GM10847 (cell line): ENCODE results near the gene TOM1L1.

Experiments used
- POLR2A ChIP-seq: IDR thresholded peaks from 2 replicates; pipeline ENCODE4 v1.6.1; 2011; ENCODE audit not compliant: insufficient read length; ENCODE audit errors: extremely low read depth

Gene TOM1L1

GRCh38 chr17:54888981-54889380 is 11.7 kb upstream of the TOM1L1 start:
- no peak for TF ChIP-seq POLR2A

- no peak for TF ChIP-seq POLR2A
These were observed 9.4 kb upstream of the TOM1L1 start for GRCh38 chr17:54891176-54891821.

- TF ChIP-seq POLR2A, result no peak
These were observed 8.3 kb upstream of the TOM1L1 start for GRCh38 chr17:54892360-54892759.

- no peak for TF ChIP-seq POLR2A
These were observed 2.1 kb upstream of the TOM1L1 start for GRCh38 chr17:54898576-54898975.

- no peak for TF ChIP-seq POLR2A
These were observed 1.5 kb upstream of the TOM1L1 start for GRCh38 chr17:54899201-54899600.

GRCh38 chr17:54899721-54900456 is 763 bp upstream of the TOM1L1 start:
- no peak for TF ChIP-seq POLR2A

GRCh38 chr17:54901230-54901822 is 674 bp downstream of the TOM1L1 start:
- no peak for TF ChIP-seq POLR2A

GRCh38 chr17:54902017-54902416 is 1.4 kb downstream of the TOM1L1 start:
- no peak for TF ChIP-seq POLR2A

- no peak for TF ChIP-seq POLR2A
These were observed 2.0 kb downstream of the TOM1L1 start for GRCh38 chr17:54902611-54903010.

GRCh38 chr17:54903375-54903774 is 2.7 kb downstream of the TOM1L1 start:
- TF ChIP-seq POLR2A, result no peak

GRCh38 chr17:54906683-54907082 is 6.0 kb downstream of the TOM1L1 start:
- TF ChIP-seq POLR2A, result no peak

GRCh38 chr17:54907376-54907775 is 6.7 kb downstream of the TOM1L1 start:
- TF ChIP-seq POLR2A, result no peak

- TF ChIP-seq POLR2A, result no peak
These were observed 9.1 kb downstream of the TOM1L1 start for GRCh38 chr17:54909766-54910165.

- TF ChIP-seq POLR2A, result no peak
These were observed 16.1 kb downstream of the TOM1L1 start for GRCh38 chr17:54916721-54917120.

GRCh38 chr17:54919425-54919824 is 18.8 kb downstream of the TOM1L1 start:
- no peak for TF ChIP-seq POLR2A

GRCh38 chr17:54920819-54921218 is 20.2 kb downstream of the TOM1L1 start:
- no peak for TF ChIP-seq POLR2A
